ENCODE data around the gene PPP1R27.
"Not testable (repeated sequence)": the region's sequence is repeated elsewhere in the genome, so short reads cannot be mapped to it uniquely, and the experiment has no call there.

Gene PPP1R27

GRCh38 chr17:81840826-81841778 is 6.3 kb upstream of the PPP1R27 start:
- DNase-seq (ENCODE audit: low spot score) = no peak

GRCh38 chr17:81840059-81840458 is 5.2 kb upstream of the PPP1R27 start:
- not testable (repeated sequence) for DNase-seq (ENCODE audit: low spot score)

GRCh38 chr17:81839301-81839700 is 4.5 kb upstream of the PPP1R27 start:
- DNase-seq (ENCODE audit: low spot score) = no peak

GRCh38 chr17:81838753-81839255 is 4.0 kb upstream of the PPP1R27 start:
- no peak for DNase-seq (ENCODE audit: low spot score)

GRCh38 chr17:81837641-81838040 is 2.8 kb upstream of the PPP1R27 start:
- DNase-seq (ENCODE audit: low spot score) = no peak

- no peak for DNase-seq (ENCODE audit: low spot score)
These were observed 674 bp downstream of the PPP1R27 start for GRCh38 chr17:81833921-81834830.

GRCh38 chr17:81833160-81833920 is 1.5 kb downstream of the PPP1R27 start, which contains the start of gene MCRIP1:
Gene MCRIP1, minus strand, starts transcription at chr17:81833291. Its CDS starts 8,785 bp downstream, at chr17:81824506.
- DNase-seq (ENCODE audit: low spot score) = peak; percentile 87

GRCh38 chr17:81832608-81833159 is 2.2 kb downstream of the PPP1R27 start:
- DNase-seq (ENCODE audit: low spot score) = no peak

- no peak for DNase-seq (ENCODE audit: low spot score)
These were observed 2.8 kb downstream of the PPP1R27 start for GRCh38 chr17:81831957-81832607.

GRCh38 chr17:81831563-81831956 is 3.3 kb downstream of the PPP1R27 start:
- no peak for DNase-seq (ENCODE audit: low spot score)

- DNase-seq (ENCODE audit: low spot score) = no peak
These were observed 5.0 kb downstream of the PPP1R27 start for GRCh38 chr17:81829858-81830257.

GRCh38 chr17:81828656-81829055 is 6.2 kb downstream of the PPP1R27 start:
- no peak for DNase-seq (ENCODE audit: low spot score)

- DNase-seq (ENCODE audit: low spot score) = no peak
These were observed 8.9 kb downstream of the PPP1R27 start for GRCh38 chr17:81825841-81826466.

GRCh38 chr17:81824595-81824994 is 10.3 kb downstream of the PPP1R27 start:
- DNase-seq (ENCODE audit: low spot score) = no peak

GRCh38 chr17:81823820-81824550 is 10.9 kb downstream of the PPP1R27 start:
- no peak for DNase-seq (ENCODE audit: low spot score)

- DNase-seq (ENCODE audit: low spot score) = no peak
These were observed 11.6 kb downstream of the PPP1R27 start for GRCh38 chr17:81822996-81823819.

- no peak for DNase-seq (ENCODE audit: low spot score)
These were observed 12.6 kb downstream of the PPP1R27 start for GRCh38 chr17:81822312-81822637.

GRCh38 chr17:81821603-81822311 is 13.1 kb downstream of the PPP1R27 start:
- DNase-seq (ENCODE audit: low spot score) = peak; percentile 44

Data from cerebellar cortex (tissue), 1 donor.